Measurements from ENCODE around the gene SMAD7. TPM values are rescaled to one million over a fixed set of nuclear protein-coding genes. Genes with fewer than 3 reads are reported as not detected.

SMAD7 gene
- total and polyA plus RNA-seq, 9 donors = 10.7 to 36.5 (median 13.7) TPM

DNA sequence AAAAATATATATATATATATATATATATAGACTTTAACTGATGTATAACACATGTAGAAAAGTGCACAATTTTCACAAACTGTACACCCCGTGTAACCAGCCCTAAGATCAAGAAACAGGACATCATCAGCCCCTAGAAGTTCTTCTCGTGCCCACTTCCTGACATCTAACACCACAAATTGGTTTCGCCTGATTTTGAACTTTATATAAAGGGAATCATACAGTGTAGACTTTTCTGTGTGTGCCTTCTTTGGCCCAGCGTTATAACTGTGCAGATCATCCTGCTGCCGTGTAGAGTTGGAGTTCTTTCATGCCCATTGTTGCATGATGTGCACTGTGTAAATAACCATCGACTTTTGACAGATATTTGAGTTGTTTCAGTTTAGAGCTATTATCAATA lies 41.0 kb downstream of the SMAD7 start:
- Histone ChIP-seq H3K27ac (no peak overlapping the region), H3K9me3 (no peaks in the 10 kb centered on the region), H3K36me3 (no peaks in the 10 kb centered on the region), H3K27me3 (no peaks in the 10 kb centered on the region), H3K4me1 (ENCODE audit: insufficient read depth) (peaks cover 5% of the 10 kb centered on the region), H3K4me3 (no peak overlapping the region)
- 73 to 85% (median 85%) methylated on average over 6 of the region's 6 CpGs for whole genome bisulfite sequencing, 3 donors
- TF ChIP-seq, protein P1, sequence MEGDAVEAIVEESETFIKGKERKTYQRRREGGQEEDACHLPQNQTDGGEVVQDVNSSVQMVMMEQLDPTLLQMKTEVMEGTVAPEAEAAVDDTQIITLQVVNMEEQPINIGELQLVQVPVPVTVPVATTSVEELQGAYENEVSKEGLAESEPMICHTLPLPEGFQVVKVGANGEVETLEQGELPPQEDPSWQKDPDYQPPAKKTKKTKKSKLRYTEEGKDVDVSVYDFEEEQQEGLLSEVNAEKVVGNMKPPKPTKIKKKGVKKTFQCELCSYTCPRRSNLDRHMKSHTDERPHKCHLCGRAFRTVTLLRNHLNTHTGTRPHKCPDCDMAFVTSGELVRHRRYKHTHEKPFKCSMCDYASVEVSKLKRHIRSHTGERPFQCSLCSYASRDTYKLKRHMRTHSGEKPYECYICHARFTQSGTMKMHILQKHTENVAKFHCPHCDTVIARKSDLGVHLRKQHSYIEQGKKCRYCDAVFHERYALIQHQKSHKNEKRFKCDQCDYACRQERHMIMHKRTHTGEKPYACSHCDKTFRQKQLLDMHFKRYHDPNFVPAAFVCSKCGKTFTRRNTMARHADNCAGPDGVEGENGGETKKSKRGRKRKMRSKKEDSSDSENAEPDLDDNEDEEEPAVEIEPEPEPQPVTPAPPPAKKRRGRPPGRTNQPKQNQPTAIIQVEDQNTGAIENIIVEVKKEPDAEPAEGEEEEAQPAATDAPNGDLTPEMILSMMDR (IDR thresholded peaks at IDR 0.05) = no peak
- TF ChIP-seq EP300 (IDR thresholded peaks at IDR 0.05) = no peak
- TF ChIP-seq POLR2A (IDR thresholded peaks at IDR 0.05) = no peak
- intact Hi-C loops (cut with DNase I) = no loop called here
- DNase-seq = no peak

DNA sequence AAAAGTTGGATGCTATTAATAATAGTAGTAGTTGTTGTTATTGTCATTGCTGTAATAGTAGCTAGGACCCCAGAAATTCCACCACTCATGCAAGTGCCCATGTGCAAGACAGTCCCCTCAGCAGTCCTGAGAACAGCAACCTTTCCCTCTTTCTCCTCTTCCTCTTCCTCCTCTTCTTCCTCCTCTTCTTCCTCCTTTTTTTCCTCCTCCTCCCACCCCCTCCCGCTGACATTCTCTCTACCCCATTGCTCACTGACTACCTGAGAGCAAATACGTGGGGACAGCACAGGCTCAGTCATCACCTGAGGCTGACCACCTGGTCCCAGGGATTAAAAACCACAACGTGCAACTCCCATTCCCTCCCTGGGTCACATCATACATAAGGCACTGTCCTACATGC lies 41.8 kb downstream of the SMAD7 start:
- H3K4me1 ChIP-seq (ENCODE audit: insufficient read depth) = no peaks in the 10 kb centered on the region
- TF ChIP-seq POLR2A (IDR thresholded peaks at IDR 0.05) = no peak
- TF ChIP-seq, protein P1 (IDR thresholded peaks at IDR 0.05) = no peak
- no peak for TF ChIP-seq EP300 (IDR thresholded peaks at IDR 0.05)
- DNase-seq = no peak
- H3K27ac ChIP-seq = no peak overlapping the region
- H3K9me3 ChIP-seq = no peaks in the 10 kb centered on the region
- no peaks in the 10 kb centered on the region for H3K27me3 ChIP-seq
- intact Hi-C loops (cut with DNase I) = no loop called here
- H3K36me3 ChIP-seq = no peaks in the 10 kb centered on the region
- 61 to 73% (median 67%) methylated on average over 3 of the region's 3 CpGs for WGBS, 3 donors
- no peak overlapping the region for H3K4me3 ChIP-seq

DNA sequence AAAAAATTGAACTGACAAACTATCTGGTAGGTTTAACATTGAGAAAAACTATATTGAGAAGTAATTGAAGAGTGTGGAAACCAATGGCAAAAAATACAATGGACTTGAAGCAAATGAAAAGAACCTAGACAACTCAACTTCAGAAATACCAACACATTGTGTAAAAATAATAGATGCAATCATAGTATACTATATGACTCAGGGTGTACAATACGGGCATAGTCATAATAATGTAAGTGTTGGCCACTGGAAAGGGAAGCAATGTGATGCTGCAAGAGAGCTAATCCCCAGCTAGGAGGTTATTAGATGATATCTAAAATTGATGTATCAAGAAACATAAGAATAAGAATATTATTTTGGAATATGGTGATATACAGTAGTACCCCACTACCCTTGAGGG lies 45.3 kb downstream of the SMAD7 start:
- intact Hi-C loops (cut with DNase I) = no loop called here
- 95 to 97% (median 95%) methylated on average over 1 of the region's 1 CpG for WGBS, 3 donors
- H3K36me3 ChIP-seq = no peaks in the 10 kb centered on the region
- no peaks in the 10 kb centered on the region for H3K27me3 ChIP-seq
- no peak for TF ChIP-seq POLR2A (IDR thresholded peaks at IDR 0.05)
- TF ChIP-seq EP300 (IDR thresholded peaks at IDR 0.05) = no peak
- TF ChIP-seq, protein P1 (IDR thresholded peaks at IDR 0.05) = no peak
- no peaks in the 10 kb centered on the region for H3K9me3 ChIP-seq
- no peak overlapping the region for H3K27ac ChIP-seq
- no peak overlapping the region for H3K4me3 ChIP-seq
- peaks cover 10% of the 10 kb centered on the region for H3K4me1 ChIP-seq (ENCODE audit: insufficient read depth)
- DNase-seq = no peak

DNA sequence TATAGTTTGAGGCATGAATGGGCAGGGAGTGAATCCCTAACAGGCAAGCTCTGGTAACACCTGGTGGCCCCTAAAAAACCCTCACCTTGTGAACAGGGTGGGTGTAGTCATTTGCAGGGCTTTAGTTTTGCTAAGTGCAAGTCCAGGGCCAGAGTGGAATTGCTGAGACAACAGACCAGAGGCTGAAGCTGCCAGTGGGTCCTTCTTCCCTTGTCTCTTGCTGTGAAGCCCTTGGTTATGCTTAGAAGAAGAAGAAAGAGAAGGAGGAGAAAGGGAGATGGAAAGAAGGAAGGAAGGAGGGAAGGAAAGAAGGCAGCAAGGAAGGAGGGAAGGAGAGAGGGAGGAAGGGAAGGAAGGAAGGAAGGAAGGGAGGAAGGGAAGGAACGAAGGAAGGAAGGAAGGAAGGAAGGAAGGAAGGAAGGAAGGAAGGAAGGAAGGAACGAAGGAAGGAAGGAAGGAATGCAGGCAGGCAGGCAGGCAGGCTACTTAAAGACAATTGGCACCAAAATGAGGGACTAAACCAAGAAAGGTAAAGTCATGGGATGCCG lies 45.8 kb downstream of the SMAD7 start:
- no peaks in the 10 kb centered on the region for H3K27me3 ChIP-seq
- intact Hi-C loops (cut with DNase I) = no loop called here
- H3K4me1 ChIP-seq (ENCODE audit: insufficient read depth) = peaks cover 10% of the 10 kb centered on the region
- H3K27ac ChIP-seq = no peak overlapping the region
- H3K36me3 ChIP-seq = no peaks in the 10 kb centered on the region
- DNase-seq = no peak
- H3K9me3 ChIP-seq = no peaks in the 10 kb centered on the region
- no peak for TF ChIP-seq EP300 (IDR thresholded peaks at IDR 0.05)
- TF ChIP-seq POLR2A (IDR thresholded peaks at IDR 0.05) = no peak
- TF ChIP-seq, protein P1 (IDR thresholded peaks at IDR 0.05) = no peak
- 86 to 91% (median 90%) methylated on average over 3 of the region's 3 CpGs for WGBS, 3 donors
- no peak overlapping the region for H3K4me3 ChIP-seq

Measured in ovary (tissue), 9 donors.